Cardiac septum (tissue), 1 donor: Measurements from ENCODE around the gene TMEM14B. TPM values are rescaled to one million over a fixed set of nuclear protein-coding genes. Genes with fewer than 3 reads are reported as not detected.
A peak's percentile ranks its signal among the peaks of the same experiment; 100 is the strongest.
"Not testable (repeated sequence)": the region's sequence is repeated elsewhere in the genome, so short reads cannot be mapped to it uniquely, and the experiment has no call there.

ENCODE experiments used
- DNase-seq: peaks from one replicate; pipeline ENCODE4 v3.0.0-alpha.2; 2020; ENCODE audit warnings: low spot score
- intact Hi-C: fragments of 100-400 bp; cut with DNase I; formaldehyde crosslinking; loops from one replicate; pipeline ENCODE4 v1.14.0; 2022
- long read RNA-seq: library from polyadenylated mRNA; unstranded; transcript quantifications from one replicate; pipeline ENCODE4 v2.0.0, GENCODE V29; 2021
- total RNA-seq: library from RNA; stranded (reverse); fragmentation: NEBNext Ultra II Directional; extraction: Animal tissue kit (Norgen Biotek cat#: 25700); gene quantifications from one replicate; pipeline ENCODE4 v1.2.1, GENCODE V29; 2021
- donor health status: DM: no; HTN: no; CAD: no.

Gene TMEM14B
- 92.4 TPM for total RNA-seq
- long read RNA-seq, transcript TMEM14B-202 (6 exons, 975 nt): major isoform, 105 of 123 reads
- long read RNA-seq, partial matches to known transcripts: 4 of 123 reads
- long read RNA-seq, other reads (novel, unspliced or antisense): 7 of 123 reads

DNA sequence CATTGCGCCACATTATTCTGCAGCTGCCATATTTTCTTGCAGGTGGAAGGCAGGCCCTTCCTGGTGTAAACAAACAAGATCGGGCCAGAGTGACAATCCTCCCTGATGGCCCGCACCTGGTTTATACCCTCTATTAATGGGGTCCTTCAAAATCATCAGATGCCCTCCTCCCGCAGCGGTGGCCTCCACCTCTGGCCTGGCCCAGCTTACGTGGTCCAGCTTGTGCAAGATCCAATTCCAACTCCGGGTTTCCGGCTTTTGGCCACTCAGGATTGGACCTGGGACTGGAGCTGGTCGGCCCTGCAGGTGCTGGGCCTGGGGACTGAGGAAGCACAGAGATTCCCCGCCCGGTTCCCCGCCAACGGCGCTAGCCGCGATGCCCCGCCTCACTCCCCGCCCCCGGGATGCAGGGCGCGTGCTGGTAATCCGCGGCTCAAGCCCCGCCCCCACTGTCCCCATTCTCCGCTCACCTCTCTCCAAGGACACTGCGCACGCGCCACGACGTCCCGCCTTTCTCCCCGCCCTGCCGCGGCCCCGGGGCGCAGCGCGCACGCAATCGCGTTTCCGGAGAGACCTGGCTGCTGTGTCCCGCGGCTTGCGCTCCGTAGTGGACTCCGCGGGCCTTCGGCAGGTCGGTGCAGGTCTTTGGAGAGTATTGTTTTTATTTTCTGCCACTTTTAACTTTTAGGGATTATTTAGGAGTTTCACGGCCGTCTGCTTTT lies at the start of gene TMEM14B:
Gene TMEM14B, plus strand, starts transcription at position 555 of the 722 bp plus-strand sequence. CDS start 1,441 bp downstream, outside the sequence.
- peak; percentile 100 for DNase-seq
- intact Hi-C loops: loop anchor here (1.0 to 2.0 kb wide), 2 partner anchors 24 to 53 kb away; partner anchors contain the start of genes C6orf52, PAK1IP1 and TMEM14C

DNA sequence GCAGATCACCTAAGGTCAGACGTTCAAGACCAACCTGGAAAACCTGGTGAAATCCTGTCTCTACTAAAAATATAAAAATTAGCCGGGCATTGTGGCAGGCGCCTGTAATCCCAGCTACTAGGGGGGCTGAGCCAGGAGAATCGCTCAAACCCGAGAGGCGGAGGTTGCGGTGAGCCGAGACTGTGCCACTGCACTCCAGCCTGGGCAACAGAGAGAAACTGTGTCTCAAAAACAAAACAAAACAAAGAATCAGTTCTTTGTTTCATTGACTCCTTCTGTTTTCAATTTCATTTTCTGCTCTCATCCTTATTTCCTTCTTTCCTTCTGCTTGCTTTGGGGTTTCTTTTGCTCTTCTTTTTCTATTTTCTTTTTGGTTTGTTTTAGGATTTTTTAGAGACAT lies 33.6 kb upstream of the TMEM14B start:
- intact Hi-C loops: no loop called here

GRCh38 chr6:10719296-10719963 lies 28.2 kb upstream of the TMEM14B start:
- intact Hi-C loops: no loop called here
- DNase-seq: no peak

More for the DNA sequence above, 33.6 kb upstream of the TMEM14B start:
- no peak for DNase-seq

- intact Hi-C loops: no loop called here
- no peak for DNase-seq
Observed at GRCh38 chr6:10719964-10720264, 27.7 kb upstream of the TMEM14B start.

- peak; percentile 81 for DNase-seq
- intact Hi-C loops: no loop called here
Observed at GRCh38 chr6:10720265-10720959, 27.2 kb upstream of the TMEM14B start.

DNA sequence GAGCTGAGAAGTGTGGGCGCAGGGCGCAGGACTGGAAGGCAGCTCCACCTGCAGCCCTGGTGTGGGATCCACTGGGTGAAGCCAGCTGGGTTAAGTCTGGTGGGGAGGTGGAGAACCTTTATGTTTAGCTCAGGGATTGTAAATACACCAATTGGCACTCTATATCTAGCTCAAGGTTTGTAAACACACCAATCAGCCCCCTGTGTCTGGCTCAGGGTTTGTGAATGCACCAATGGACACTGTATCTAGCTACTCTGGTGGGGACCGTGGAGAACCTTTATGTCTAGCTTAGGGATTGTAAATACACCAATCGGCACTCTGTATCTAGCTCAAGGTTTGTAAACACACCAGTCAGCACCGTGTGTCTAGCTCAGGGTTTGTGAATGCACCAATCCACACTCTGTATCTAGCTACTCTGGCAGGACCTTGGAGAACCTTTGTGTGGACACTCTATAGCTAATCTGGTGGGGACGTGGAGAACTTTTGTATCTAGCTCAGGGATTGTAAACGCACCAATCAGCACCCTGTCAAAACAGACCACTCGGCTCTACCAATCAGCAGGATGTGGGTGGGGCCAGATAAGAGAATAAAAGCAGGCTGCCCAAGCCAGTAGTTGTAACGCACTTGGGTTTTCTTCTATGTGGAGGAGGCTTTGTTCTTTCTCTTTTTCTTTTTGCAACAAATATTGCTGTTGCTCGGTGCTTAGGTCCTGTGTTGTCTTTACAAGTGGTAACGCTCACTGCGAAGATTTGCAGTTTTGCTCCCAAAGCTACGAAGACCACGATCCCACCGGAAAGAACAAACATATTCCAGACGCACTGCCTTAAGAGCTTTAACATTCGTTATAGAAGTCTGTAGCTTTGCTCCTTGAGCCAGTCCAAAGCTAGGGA lies 26.4 kb upstream of the TMEM14B start:
- DNase-seq, intact Hi-C loops: not testable (repeated sequence)

- no peak for DNase-seq
- intact Hi-C loops: loop anchor here (1.0 kb wide), 1 partner anchor 28 kb away; the partner anchor contains the start of genes C6orf52 and PAK1IP1
Observed at GRCh38 chr6:10721850-10722569, 25.6 kb upstream of the TMEM14B start.

DNA sequence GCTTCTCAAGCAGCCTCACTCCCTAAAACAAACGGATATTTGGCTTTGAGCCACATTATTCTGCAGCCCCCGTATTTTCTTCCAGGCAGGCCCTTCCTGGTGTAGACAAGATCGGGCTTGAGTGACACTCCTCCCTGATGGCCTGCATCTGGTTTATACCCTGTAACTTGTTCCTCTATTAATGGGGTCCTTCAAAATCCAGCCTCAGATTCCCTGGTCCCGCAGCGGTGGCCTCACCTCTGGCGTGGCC lies 25.1 kb upstream of the TMEM14B start:
- no peak for DNase-seq
- intact Hi-C loops: loop anchor here (1.0 kb wide), 1 partner anchor 28 kb away; the partner anchor contains the start of genes C6orf52 and PAK1IP1

DNA sequence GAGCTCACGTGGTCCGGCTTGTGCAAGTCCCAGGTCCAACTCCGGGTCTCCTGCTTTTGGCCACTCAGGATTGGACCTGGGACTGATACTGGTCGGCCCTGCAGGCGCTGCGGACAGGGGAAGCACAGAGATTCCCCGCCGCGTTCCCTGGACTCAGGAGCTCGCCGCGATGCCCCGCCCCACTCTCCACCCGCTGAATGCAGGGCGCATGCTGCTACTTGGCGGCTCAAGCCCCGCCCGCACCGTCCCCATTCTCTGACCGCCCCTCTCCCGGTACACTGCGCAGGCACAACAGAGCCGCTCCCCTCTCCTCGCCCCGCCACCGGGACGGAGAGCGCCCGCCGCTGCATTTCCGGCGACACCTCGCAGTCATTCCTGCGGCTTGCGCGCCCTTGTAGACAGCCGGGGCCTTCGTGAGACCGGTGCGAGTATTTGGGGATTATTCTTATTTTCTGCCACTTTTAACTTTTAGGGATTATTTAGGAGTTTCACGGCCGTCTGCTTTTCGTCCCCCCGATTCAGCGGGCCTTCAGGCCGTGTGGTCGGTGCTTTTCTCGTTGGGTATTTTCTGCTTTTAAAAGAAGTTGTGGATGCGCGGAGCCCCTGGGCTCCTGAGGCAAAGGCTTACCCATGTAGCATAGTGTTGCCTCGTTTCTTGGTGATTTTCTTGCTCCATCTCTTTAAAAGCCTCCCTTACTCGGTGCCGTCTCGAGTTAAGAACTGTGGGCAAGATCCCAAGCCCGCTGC lies 24.6 kb upstream of the TMEM14B start, which contains the start of gene TMEM14C:
Gene TMEM14C, plus strand, starts transcription at position 251 of the 747 bp plus-strand sequence. CDS start 1,544 bp downstream, outside the sequence.
- peak; percentile 99 for DNase-seq
- intact Hi-C loops: loop anchor here (1.0 kb wide), 2 partner anchors 24 to 29 kb away; partner anchors contain the start of genes C6orf52, PAK1IP1 and TMEM14B

DNA sequence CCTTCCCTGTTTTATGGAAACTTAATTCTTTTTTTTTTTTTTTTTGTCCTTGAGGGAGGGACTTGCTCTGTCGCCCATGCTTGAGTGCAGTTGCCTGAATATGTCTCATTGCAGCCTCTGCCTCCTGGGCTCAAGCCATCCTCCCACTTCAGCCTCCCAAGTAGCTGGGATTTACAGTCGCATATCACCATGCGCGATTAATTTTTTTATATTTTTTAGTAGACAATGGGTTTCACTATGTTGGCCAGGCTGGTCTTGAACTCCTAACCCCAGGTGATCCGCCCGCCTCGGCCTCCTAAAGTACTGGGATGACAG lies 24.1 kb upstream of the TMEM14B start:
- no peak for DNase-seq
- intact Hi-C loops: loop anchor here (1.0 kb wide), 1 partner anchor 24 kb away; the partner anchor contains the start of gene TMEM14B

DNA sequence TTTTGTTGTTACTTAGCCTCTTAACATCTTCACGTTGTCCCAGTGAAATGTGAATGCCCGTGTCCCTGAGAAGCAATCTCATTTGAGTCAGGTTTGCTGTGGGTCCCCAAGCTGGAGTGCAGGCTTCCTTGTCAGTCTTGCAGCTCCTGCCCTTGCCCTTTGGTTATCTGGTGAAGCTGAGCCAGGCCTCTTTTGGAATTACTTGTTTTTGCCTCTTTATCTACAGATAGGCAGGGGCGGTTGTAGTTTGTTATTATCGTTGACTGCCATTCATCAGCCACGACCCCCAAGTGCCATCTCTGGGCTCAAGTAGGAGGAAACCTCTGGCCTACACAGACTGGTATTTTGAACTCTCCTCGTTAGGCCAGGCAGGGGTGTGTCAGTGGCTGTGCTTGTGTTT lies 22.6 kb upstream of the TMEM14B start:
- intact Hi-C loops: no loop called here

GRCh38 chr6:10725716-10726115 lies 21.9 kb upstream of the TMEM14B start:
- intact Hi-C loops: no loop called here
- no peak for DNase-seq

More for the DNA sequence above, 22.6 kb upstream of the TMEM14B start:
- no peak for DNase-seq

DNA sequence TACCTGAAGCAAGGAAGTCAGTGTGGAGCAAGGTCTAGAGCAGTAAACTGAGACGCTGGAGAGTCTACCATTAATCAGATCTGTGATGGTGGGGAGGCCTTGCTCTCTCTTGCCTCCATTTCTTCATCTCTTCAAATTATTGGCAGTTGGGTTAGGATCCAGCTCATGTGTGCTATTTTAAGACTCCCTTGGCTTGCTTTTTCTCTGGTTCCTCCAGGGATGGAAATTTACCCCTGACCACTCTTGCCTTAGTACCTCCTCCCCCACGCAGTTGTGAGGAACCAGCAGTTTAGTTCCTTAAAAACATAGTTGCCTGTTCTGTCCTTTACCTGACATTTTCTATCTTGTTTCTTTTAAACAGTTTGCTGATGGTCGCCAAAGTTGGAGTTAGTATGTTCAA lies 17.4 kb upstream of the TMEM14B start:
- DNase-seq: no peak
- intact Hi-C loops: no loop called here

DNA sequence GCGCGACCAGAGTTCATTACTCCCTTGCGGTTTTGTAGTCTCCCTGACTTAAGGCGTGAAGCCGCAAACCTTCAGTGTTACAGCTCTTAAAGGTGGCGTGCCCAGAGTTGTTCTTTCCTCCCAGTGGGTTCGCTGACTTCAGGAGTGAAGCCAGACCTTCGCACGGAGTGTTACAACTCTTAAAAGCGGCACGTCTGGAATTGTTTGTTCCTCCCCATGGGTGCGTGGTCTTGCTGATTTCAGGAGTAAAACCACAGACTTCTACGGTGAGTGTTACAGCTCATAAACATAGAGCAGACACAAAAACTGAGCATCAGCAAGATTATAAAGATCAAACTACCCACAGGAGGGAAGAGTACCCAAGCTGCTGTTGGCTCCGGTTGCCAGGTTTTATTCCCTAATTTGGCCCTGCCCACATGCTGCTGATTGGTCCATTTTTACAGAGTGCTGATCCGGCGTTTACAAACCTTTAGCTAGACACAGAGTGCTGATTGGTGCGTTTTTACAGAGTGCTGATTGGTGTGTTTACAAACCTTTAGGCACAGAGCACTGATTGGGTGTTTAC lies 14.4 kb upstream of the TMEM14B start:
- DNase-seq: peak; percentile 24
- intact Hi-C loops: no loop called here

DNA sequence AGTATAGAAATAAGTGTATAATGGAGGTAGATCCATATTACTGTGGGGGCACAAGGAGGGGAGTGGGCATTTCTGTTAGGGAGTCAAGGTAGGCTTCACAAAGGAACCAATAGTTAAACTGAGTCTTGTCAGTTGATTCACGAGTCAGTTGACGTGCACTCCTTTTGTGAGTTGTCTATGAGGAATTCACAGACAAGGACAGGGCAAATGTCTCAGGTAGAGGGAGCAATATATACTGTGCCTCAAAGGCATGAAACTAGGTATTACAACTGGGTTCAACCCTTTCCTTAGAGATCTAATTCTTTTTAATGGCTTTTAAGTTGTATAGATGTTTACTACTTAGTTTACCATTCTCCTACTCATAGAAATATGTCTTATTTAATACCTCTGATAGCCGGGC lies 13.7 kb upstream of the TMEM14B start:
- intact Hi-C loops: no loop called here
- DNase-seq: no peak

DNA sequence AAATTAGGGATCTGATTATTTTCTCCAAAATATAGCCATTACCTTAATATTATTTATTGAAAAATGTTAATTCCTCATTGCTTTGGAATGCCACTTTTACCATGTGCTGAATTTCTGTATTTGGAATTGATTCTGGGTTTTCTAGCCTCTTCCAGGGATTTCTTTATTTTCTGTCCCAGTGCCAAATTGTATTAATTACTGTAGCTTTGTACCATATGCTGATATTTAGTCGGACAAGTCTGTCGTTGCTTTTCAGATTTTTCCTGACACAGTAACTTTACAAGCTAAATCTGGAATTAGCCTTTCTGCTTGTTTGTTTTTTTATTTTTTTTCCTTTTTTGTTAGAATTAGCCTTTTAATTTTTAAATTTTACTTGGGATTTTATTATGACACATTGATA lies 10.9 kb upstream of the TMEM14B start:
- no peak for DNase-seq
- intact Hi-C loops: no loop called here

GRCh38 chr6:10740061-10740460 lies 7.5 kb upstream of the TMEM14B start:
- no peak for DNase-seq
- intact Hi-C loops: no loop called here

DNA sequence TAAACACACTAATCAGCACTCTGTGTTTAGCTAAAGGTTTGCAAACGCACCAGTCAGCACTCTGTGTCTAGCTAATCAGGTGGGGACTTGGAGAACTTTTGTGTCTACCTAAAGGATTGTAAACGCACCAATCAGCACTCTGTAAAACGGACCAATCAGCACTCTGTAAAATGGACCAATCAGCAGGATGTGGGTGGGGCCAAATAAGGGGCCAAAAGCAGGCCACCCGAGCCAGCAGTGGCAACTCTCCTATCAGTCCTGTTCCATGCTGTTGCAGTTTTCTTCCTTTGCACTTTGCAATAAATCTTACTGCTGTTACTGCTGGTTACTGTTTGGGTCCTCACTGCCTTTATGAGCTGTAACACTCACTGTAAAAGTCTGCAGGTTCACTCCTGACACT lies 6.0 kb upstream of the TMEM14B start:
- intact Hi-C loops: not testable (repeated sequence)
- DNase-seq: peak; percentile 63
